IMR-90 (cell line): Measurements from ENCODE around the gene RTCA. TPM values are rescaled to one million over a fixed set of nuclear protein-coding genes. Genes with fewer than 3 reads are reported as not detected.

Experiments used
- ATAC-seq: fragments of 200-7000 bp; cut with Tn5 transposase; 2 replicates; pipeline ENCODE4 v1.9.1; 2020; ENCODE audit warnings: low read depth, mild to moderate bottlenecking, moderate library complexity
- BruUV-seq: library from RNA; stranded (reverse); fragments of 400-500 nt; replicated peaks from 2 replicates; lab custom pipeline; 2021; lab: Mats Ljungman, UMichigan
- CTCF ChIA-PET: fragments of 300-600 bp; formaldehyde crosslinking; extraction: SDS; loops from one replicate; lab custom pipeline; 2021; ENCODE audit warnings: antibody characterized with exemption; lab: Yijun Ruan, JAX
- POLR2A ChIA-PET: fragments of 300-600 bp; sonication (Branson Sonifier 250); formaldehyde crosslinking; loops from one replicate; lab custom pipeline; 2022; ENCODE audit warnings: antibody characterized with exemption; ENCODE audit not compliant: unreplicated experiment; lab: Charles Lee
- DNase-seq: peaks from one replicate; pipeline ENCODE4 v3.0.0; 2013
- H2AFZ ChIP-seq: replicated peaks from 2 replicates; pipeline ENCODE3; 2013; ENCODE audit warnings: low read length, mild to moderate bottlenecking; ENCODE audit not compliant: poor library complexity
- H2AK5ac ChIP-seq: 2 replicates; pipeline ENCODE4 v1.6.1; 2013; ENCODE audit warnings: low read depth, low read length, inconsistent platforms
- H2AK9ac ChIP-seq: replicated peaks from 2 replicates; pipeline ENCODE3; 2013; ENCODE audit warnings: mild to moderate bottlenecking, low read depth, low read length, moderate library complexity; ENCODE audit not compliant: poor library complexity
- H2BK120ac ChIP-seq: 2 replicates; pipeline ENCODE4 v1.6.1; 2013; ENCODE audit warnings: low read depth, low read length, inconsistent platforms
- H2BK15ac ChIP-seq: 3 replicates; pipeline ENCODE4 v1.6.1; 2013; ENCODE audit warnings: low read depth, low read length, inconsistent platforms
- H2BK20ac ChIP-seq: 2 replicates; pipeline ENCODE4 v1.6.1; 2013; ENCODE audit warnings: low read depth, mild to moderate bottlenecking, inconsistent platforms, low read length, moderate library complexity
- H2BK5ac ChIP-seq: 2 replicates; pipeline ENCODE4 v1.6.1; 2013; ENCODE audit warnings: mild to moderate bottlenecking, low read depth, low read length, inconsistent platforms; ENCODE audit not compliant: poor library complexity, severe bottlenecking
- H3K14ac ChIP-seq: replicated peaks from 2 replicates; pipeline ENCODE4 v1.6.1; 2013; ENCODE audit warnings: low read depth, low read length, inconsistent platforms
- H3K18ac ChIP-seq: 2 replicates; pipeline ENCODE4 v1.6.1; 2013; ENCODE audit warnings: low read depth, low read length, control low read depth
- H3K23ac ChIP-seq: 2 replicates; pipeline ENCODE4 v1.6.1; 2013; ENCODE audit warnings: low read depth, low read length, inconsistent platforms
- H3K27ac ChIP-seq: 2 replicates; pipeline ENCODE4 v1.5.1; 2013; ENCODE audit warnings: mild to moderate bottlenecking, control low read depth, low read length; ENCODE audit not compliant: insufficient read depth
- H3K27me3 ChIP-seq: 2 replicates; pipeline ENCODE4 v1.6.1; 2013; ENCODE audit warnings: low read length; ENCODE audit not compliant: control insufficient read depth, insufficient read depth
- H3K36me3 ChIP-seq: 2 replicates; pipeline ENCODE4 v1.6.1; 2013; ENCODE audit warnings: low read length, mixed read lengths; ENCODE audit not compliant: control insufficient read depth, insufficient read depth
- H3K4ac ChIP-seq: 2 replicates; pipeline ENCODE4 v1.6.1; 2013; ENCODE audit warnings: low read depth, low read length, inconsistent platforms
- H3K4me1 ChIP-seq: 2 replicates; pipeline ENCODE4 v1.6.1; 2013; ENCODE audit warnings: low read length, mixed read lengths; ENCODE audit not compliant: control insufficient read depth, insufficient read depth
- H3K4me2 ChIP-seq: 2 replicates; pipeline ENCODE4 v1.6.1; 2013; ENCODE audit warnings: low read depth, mild to moderate bottlenecking, control low read depth, low read length, moderate library complexity
- H3K4me3 ChIP-seq: 2 replicates; pipeline ENCODE4 v1.5.1; 2013; ENCODE audit warnings: low read depth, mild to moderate bottlenecking, control low read depth, low read length, moderate library complexity; ENCODE audit not compliant: insufficient read depth
- H3K56ac ChIP-seq: 2 replicates; pipeline ENCODE4 v1.6.1; 2013; ENCODE audit warnings: low read length, inconsistent platforms; ENCODE audit not compliant: insufficient read depth; ENCODE audit errors: extremely low read depth
- H3K79me1 ChIP-seq, 2 experiments: 2 replicates each; pipeline ENCODE4 v1.6.1; 2013; ENCODE audit warnings: low read length in 2 of 2, inconsistent platforms in 1 of 2, low read depth in 1 of 2
- H3K9ac ChIP-seq: 2 replicates; pipeline ENCODE4 v1.6.1; 2013; ENCODE audit warnings: low read depth, low read length, control low read depth
- H3K9me1 ChIP-seq: 2 replicates; pipeline ENCODE4 v1.6.1; 2013; ENCODE audit warnings: low read length, inconsistent platforms; ENCODE audit not compliant: insufficient read depth
- H3K9me3 ChIP-seq: 2 replicates; pipeline ENCODE4 v1.6.1; 2013; ENCODE audit warnings: low read length; ENCODE audit not compliant: control insufficient read depth, insufficient read depth
- H4K20me1 ChIP-seq: 2 replicates; pipeline ENCODE4 v1.6.1; 2013; ENCODE audit warnings: low read length, inconsistent platforms; ENCODE audit not compliant: insufficient read depth
- H4K5ac ChIP-seq: 2 replicates; pipeline ENCODE4 v1.6.1; 2013; ENCODE audit warnings: mild to moderate bottlenecking, low read depth, low read length, control low read depth
- H4K8ac ChIP-seq, 2 experiments: 2 replicates each; pipeline ENCODE4 v1.6.1; 2013; ENCODE audit warnings: low read depth in 2 of 2, low read length in 2 of 2, control low read depth in 1 of 2, inconsistent platforms in 1 of 2
- H4K91ac ChIP-seq: 2 replicates; pipeline ENCODE4 v1.6.1; 2013; ENCODE audit warnings: low read depth, low read length, inconsistent platforms; ENCODE audit not compliant: insufficient read depth
- BHLHE40 ChIP-seq: fragments of 150-350 bp; IDR thresholded peaks from 2 replicates; pipeline ENCODE4 v1.6.1; 2016; ENCODE audit warnings: mild to moderate bottlenecking, low read depth, low read length
- CEBPB ChIP-seq: IDR thresholded peaks from 2 replicates; pipeline ENCODE4 v1.6.1; 2012; ENCODE audit warnings: low read depth, low read length, improper control_type of control experiment
- CTCF ChIP-seq: conservative IDR thresholded peaks from 2 replicates; pipeline ENCODE4 v1.5.1; 2012; ENCODE audit warnings: mild to moderate bottlenecking, low read depth, low read length, improper control_type of control experiment
- ELK1 ChIP-seq: fragments of 150-350 bp; IDR thresholded peaks from 2 replicates; pipeline ENCODE4 v1.6.1; 2016; ENCODE audit warnings: low read depth, mild to moderate bottlenecking, low read length, moderate library complexity, borderline replicate concordance
- FOS ChIP-seq: fragments of 150-350 bp; IDR thresholded peaks from 2 replicates; pipeline ENCODE4 v1.6.1; 2016; ENCODE audit warnings: low read depth, low read length
- MAFK ChIP-seq: IDR thresholded peaks from 2 replicates; pipeline ENCODE4 v1.6.1; 2012; ENCODE audit warnings: low read depth, low read length, improper control_type of control experiment
- MAZ ChIP-seq: IDR thresholded peaks from 2 replicates; pipeline ENCODE4 v1.6.1; 2012; ENCODE audit warnings: low read depth, mild to moderate bottlenecking, low read length, improper control_type of control experiment, moderate library complexity, borderline replicate concordance
- MXI1 ChIP-seq: IDR thresholded peaks from 2 replicates; pipeline ENCODE4 v1.6.1; 2012; ENCODE audit warnings: low read depth, mild to moderate bottlenecking, low read length, moderate library complexity, borderline replicate concordance
- NFE2L2 ChIP-seq: fragments of 150-350 bp; IDR thresholded peaks from 2 replicates; pipeline ENCODE4 v1.6.1; 2016; ENCODE audit warnings: low read depth, mild to moderate bottlenecking, low read length
- POLR2A ChIP-seq: IDR thresholded peaks from 2 replicates; pipeline ENCODE4 v1.6.1; 2012; ENCODE audit warnings: mild to moderate bottlenecking, low read depth, low read length
- RAD21 ChIP-seq: IDR thresholded peaks from 2 replicates; pipeline ENCODE4 v1.6.1; 2012; ENCODE audit warnings: low read length, improper control_type of control experiment
- RCOR1 ChIP-seq: IDR thresholded peaks from 2 replicates; pipeline ENCODE4 v1.6.1; 2012; ENCODE audit warnings: mild to moderate bottlenecking, low read length, improper control_type of control experiment; ENCODE audit not compliant: insufficient replicate concordance
- RFX5 ChIP-seq: IDR thresholded peaks from 2 replicates; pipeline ENCODE4 v1.8.0; 2012; ENCODE audit warnings: low read depth, mild to moderate bottlenecking, low read length, moderate library complexity
- SMC3 ChIP-seq: fragments of 150-350 bp; IDR thresholded peaks from 2 replicates; pipeline ENCODE4 v1.6.1; 2016; ENCODE audit warnings: low read depth, mild to moderate bottlenecking, antibody characterized with exemption, low read length, moderate library complexity
- USF2 ChIP-seq: fragments of 150-350 bp; IDR thresholded peaks from 2 replicates; pipeline ENCODE4 v1.6.1; 2017; ENCODE audit warnings: mild to moderate bottlenecking, antibody characterized with exemption, low read length, low read depth
- WGBS, 2 experiments: methylation state at CpG; one replicate each; pipeline versions ENCODE4 v1.1.5 to v1.1.7; 2013; ENCODE audit warnings: missing lambda C conversion rate in 2 of 2; ENCODE audit not compliant: insufficient read length in 1 of 2; ENCODE audit errors: extremely low coverage in 2 of 2; 5-methylcytosine and 5-hydroxymethylcytosine counted together
- dilution Hi-C: fragments of 300-500 bp; cut with HindIII; formaldehyde crosslinking; loops from one replicate; pipeline ENCODE4 v1.14.3; 2018; ENCODE audit warnings: low sequenced_read_pairs; ENCODE audit not compliant: unreplicated experiment
- in situ Hi-C: fragments of 300-500 bp; cut with MboI; formaldehyde crosslinking; loops from 3 replicates; pipeline ENCODE4 v1.14.3; 2019; ENCODE audit warnings: low sequenced_read_pairs, inconsistent platforms, mixed read lengths
- intact Hi-C: fragments of 100-400 bp; cut with micrococcal nuclease; formaldehyde crosslinking; loops from 2 replicates; pipeline ENCODE4 v1.10.0; 2022
- polyA plus RNA-seq, 3 experiments: library from polyadenylated mRNA; depleted of rRNA; stranded (reverse); fragments of >200 nt; gene quantifications; 2 replicates each; pipeline ENCODE4 v1.2.3, GENCODE V29; 2012; ENCODE audit warnings: low replicate concordance in 1 of 3
- total RNA-seq: library from RNA; depleted of rRNA; stranded (reverse); fragments of >200 nt; gene quantifications from 2 replicates; pipeline ENCODE4 v1.2.3, GENCODE V29; 2012

Gene RTCA
- total and polyA plus RNA-seq, 2 of the 4 experiments (the other 2 are of a cell fraction) = 26.9 to 29.6 TPM

DNA sequence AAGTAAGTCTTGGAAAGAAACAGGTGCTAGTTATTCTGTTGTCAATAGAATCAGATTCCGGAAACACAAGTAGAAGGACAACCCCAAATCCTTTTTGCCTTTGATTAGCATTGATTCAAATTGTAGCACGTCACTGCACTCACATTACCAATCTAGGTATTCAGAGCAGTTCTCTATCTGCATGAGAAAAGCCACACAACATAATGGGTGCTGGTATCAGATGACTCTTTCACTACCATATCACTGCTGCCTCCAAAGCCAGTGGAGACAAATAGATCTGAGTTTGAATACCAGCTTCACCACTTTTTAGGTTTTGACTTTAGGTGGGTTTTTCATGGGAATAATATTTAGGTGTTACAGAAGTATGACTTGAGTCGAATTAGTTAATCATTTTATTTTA is 38.9 kb downstream of the RTCA start:
- H2BK120ac ChIP-seq = no peak overlapping the region
- BruUV-seq = no TSS peak
- H3K9me1 ChIP-seq = no peaks in the 10 kb centered on the region
- H3K14ac ChIP-seq = no peak overlapping the region
- no peak overlapping the region for H3K4ac ChIP-seq
- in situ Hi-C loops = no loop called here
- no peak overlapping the region for H3K18ac ChIP-seq
- no peaks in the 10 kb centered on the region for H3K79me1 ChIP-seq
- H3K9ac ChIP-seq = no peak overlapping the region
- H4K20me1 ChIP-seq = no peaks in the 10 kb centered on the region
- H3K4me1 ChIP-seq = no peaks in the 10 kb centered on the region
- no peaks in the 10 kb centered on the region for H3K9me3 ChIP-seq
- dilution Hi-C loops = no loop called here
- no peak overlapping the region for H3K4me2 ChIP-seq
- H2AFZ ChIP-seq = no peak overlapping the region
- no CpG with 5 or more reads among the region's 3 CpGs for WGBS, 2 experiments
- intact Hi-C loops = no loop called here
- no peaks in the 10 kb centered on the region for H3K36me3 ChIP-seq
- H3K23ac ChIP-seq = no peak overlapping the region
- H2AK5ac ChIP-seq = no peak overlapping the region
- no peak overlapping the region for H4K5ac ChIP-seq
- H3K27ac ChIP-seq = no peak overlapping the region
- ChIA-PET POLR2A (no interaction called here), CTCF (no interaction called here)
- H2BK5ac ChIP-seq = no peak overlapping the region
- H4K91ac ChIP-seq = no peak overlapping the region
- no peak overlapping the region for H4K8ac ChIP-seq
- H3K4me3 ChIP-seq = no peak overlapping the region
- H3K27me3 ChIP-seq = no peaks in the 10 kb centered on the region; the same call in 1 of the 2 replicates
- no peak overlapping the region for H2AK9ac ChIP-seq
- H2BK15ac ChIP-seq = no peak overlapping the region
- no peak overlapping the region for H3K56ac ChIP-seq
- TF ChIP-seq MXI1 (no peak), SMC3 (no peak), POLR2A (no peak), ELK1 (no peak), MAZ (no peak), FOS (no peak), CTCF (no peak), RFX5 (no peak), NFE2L2 (no peak), RAD21 (no peak), CEBPB (no peak), MAFK (no peak), USF2 (no peak), BHLHE40 (no peak), RCOR1 (no peak)
- ATAC-seq = no peak
- H2BK20ac ChIP-seq = no peak overlapping the region
- DNase-seq = no peak
